ENCODE data around the gene MID2.
"Not testable (repeated sequence)": the region's sequence is repeated elsewhere in the genome, so short reads cannot be mapped to it uniquely, and the experiment has no call there.

Gene MID2, protein sequence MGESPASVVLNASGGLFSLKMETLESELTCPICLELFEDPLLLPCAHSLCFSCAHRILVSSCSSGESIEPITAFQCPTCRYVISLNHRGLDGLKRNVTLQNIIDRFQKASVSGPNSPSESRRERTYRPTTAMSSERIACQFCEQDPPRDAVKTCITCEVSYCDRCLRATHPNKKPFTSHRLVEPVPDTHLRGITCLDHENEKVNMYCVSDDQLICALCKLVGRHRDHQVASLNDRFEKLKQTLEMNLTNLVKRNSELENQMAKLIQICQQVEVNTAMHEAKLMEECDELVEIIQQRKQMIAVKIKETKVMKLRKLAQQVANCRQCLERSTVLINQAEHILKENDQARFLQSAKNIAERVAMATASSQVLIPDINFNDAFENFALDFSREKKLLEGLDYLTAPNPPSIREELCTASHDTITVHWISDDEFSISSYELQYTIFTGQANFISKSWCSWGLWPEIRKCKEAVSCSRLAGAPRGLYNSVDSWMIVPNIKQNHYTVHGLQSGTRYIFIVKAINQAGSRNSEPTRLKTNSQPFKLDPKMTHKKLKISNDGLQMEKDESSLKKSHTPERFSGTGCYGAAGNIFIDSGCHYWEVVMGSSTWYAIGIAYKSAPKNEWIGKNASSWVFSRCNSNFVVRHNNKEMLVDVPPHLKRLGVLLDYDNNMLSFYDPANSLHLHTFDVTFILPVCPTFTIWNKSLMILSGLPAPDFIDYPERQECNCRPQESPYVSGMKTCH

DNA sequence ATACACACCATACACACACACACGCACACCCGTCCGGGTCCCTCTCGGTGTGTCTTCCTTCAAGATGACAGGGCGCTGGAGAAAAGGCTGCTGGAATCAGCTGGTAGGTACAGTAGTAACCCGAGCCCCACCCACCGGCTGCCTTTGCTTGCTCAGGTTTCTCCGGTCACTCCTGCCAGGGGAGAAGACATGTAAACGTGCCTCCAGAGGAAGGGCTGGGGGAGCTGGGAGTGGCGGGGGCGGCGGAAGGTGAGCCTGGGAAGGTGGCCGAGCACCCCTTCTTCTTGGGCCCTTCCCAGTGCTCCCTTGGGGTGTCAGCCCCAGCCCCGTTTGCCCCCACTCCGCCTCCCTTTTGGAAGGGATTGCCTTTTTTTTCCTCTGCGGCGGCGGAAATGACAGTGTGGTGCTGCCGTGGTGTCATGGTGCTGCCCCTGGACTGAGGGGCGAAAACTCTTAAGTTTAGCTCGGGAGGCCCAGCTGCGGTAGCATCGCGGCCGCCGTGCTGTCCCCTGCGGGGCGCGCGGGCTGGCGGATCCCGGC is at the start of gene MID2:
Gene MID2 (plus strand): TSS at position 169 of the 540 bp plus-strand sequence. CDS start 561 bp downstream, outside the sequence.
- no peak for DNase-seq (ENCODE audit: low read depth)

DNA sequence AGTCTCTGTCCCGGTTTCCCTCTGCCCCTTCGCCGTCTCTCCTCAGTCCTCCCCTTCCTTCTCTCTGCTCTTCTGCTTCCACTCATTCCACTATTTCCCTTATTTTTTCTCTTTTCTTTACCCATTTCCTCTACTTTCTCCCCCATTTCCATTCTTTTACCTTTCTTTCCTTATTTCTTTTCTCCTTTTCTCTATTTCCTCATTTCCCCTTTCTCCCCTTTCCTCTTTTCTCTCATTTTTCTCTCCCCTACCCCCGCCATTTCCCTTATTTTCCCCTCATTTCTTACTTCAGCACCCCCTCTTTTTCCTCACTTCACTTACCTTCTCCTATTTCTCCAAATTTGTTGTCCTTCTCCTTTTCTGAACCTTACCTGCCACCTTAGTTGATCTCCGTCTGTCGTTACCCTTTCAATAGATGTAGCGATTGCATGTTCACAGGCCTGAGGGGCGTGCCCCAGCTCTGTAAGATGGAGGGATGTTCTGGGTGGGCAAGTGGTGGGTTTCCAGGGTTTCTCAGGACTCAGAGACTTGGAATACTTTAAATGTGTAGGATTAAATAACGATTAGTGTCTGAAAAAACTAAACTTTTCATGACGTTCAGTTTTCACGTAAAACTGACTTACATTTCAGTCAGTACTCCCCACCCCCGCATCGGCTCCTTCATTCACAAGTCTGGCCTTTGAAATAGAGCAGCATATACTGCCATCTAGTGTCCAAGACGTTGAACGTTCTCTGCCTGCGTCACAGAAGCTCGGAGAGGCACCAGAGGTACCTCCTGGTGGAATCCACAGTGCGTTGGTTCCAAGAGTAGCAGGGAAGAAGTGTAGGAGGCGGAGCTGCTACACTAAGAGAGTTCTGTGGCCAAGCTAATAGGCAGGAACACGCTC is 48.8 kb upstream of the MID2 start:
- peak; percentile 26 for DNase-seq (ENCODE audit: low read depth)

DNA sequence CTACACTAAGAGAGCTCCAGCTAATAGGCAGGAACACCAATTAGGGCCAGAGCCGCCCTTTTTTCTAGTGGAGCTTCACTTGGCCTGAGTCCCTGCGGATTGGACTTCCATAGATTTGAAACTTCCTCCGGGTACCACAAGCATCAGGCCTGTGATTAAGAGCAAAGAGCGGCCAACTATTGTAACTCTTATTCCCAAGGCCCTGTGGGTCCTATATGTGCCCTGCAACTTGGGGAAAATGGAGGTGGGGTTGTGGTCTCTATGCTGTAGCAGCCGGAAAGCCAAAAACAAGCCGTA is 48.2 kb upstream of the MID2 start, which contains the start of gene NCBP2L:
Gene NCBP2L (plus strand): TSS at position 198 of the 297 bp plus-strand sequence. CDS start 16,488 bp downstream, outside the sequence.
- DNase-seq (ENCODE audit: low read depth): no peak

DNA sequence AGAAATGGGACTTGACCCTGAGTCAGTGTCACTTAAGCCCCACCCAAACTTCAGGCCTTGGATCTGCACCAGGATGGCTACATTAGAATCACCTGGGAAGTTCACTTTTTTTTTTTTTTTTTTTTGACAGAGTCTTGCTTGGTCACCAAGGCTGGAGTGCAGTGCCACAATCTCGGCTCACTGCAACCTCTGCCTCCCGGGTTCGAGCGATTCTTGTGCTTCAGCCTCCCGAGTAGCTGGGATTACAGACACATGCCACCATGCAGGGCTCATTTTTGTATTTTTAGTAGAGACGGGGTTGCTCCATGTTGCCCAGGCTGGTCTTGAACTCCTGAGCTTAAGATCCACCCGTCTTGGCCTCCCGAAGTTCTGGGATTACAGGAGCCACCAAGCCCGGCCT is 45.1 kb upstream of the MID2 start:
- no peak for DNase-seq (ENCODE audit: low read depth)

DNA sequence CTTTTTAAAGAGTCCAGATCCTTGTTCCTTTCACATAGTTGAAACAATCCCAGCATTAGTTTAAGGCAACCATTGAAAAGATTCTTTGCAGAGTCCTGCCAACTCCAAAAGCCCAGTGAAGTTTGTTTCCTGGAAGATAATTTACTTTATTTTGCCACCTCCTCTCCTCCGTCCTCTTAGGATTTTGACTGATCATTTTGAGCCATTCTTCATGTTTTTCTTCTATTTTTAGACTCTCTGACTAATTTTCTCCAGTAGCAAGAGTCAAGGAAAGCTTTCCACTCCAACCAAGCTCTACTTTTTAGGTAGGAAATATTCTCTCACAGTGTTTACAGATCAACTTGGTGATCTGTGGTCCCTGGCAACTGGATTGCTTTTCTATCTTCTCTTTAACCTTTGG is 37.8 kb upstream of the MID2 start:
- DNase-seq (ENCODE audit: low read depth): no peak

DNA sequence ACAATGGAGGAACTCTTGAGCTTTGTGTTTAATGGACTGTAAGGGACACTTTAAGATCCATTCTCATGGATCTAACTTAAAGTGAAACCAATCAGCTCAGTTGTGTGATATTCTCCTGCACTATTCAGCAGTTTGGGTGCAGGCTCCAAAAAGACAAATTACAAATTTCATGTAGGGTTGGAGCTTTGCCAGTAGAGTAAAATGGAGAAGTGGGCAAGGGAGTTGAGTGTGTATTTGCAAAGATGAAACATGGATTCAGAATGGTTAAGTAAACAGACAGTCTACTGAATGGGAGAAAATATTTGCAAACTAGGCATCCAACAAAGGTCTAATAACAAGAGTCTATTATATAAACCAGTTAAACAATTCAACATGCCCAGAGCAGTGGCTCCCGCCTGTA is 21.2 kb upstream of the MID2 start:
- no peak for DNase-seq (ENCODE audit: low read depth)

DNA sequence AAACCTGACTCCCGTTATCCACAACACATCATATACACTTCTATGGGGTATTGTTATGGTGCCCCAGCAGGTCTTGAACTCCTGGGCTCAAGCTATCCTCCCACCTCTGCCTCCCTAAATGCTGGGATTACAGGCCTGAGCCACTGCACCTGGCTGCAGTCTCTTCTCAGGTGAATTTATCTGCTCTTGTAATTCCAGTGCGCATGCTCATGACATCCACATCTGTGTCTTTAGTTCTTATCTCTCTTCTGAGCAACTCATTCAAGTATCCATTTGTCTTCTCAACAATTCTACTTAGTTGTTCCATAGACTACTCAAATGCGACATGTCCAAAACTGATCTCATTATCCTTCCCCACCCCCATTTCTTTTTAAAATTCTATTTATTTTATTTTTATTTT is 20.5 kb upstream of the MID2 start:
- no peak for DNase-seq (ENCODE audit: low read depth)

DNA sequence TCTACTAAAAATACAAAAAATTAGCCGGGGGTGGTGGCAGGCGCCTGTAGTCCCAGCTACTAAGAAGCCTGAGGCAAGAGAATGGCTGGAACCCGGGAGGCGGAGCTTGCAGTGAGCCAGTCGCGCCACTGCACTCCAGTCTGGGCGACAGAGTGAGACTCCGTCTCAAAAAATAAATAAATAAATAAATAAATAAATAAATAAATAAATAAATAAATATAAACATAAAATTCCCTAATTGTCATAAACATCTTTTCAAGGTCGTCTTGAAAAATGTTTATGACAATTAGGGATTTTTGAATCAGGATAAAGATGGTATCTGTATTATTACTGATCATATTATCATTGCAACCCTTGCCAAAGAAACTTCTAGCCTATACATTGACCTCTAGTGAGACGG is 15.6 kb upstream of the MID2 start:
- DNase-seq (ENCODE audit: low read depth): not testable (repeated sequence)

DNA sequence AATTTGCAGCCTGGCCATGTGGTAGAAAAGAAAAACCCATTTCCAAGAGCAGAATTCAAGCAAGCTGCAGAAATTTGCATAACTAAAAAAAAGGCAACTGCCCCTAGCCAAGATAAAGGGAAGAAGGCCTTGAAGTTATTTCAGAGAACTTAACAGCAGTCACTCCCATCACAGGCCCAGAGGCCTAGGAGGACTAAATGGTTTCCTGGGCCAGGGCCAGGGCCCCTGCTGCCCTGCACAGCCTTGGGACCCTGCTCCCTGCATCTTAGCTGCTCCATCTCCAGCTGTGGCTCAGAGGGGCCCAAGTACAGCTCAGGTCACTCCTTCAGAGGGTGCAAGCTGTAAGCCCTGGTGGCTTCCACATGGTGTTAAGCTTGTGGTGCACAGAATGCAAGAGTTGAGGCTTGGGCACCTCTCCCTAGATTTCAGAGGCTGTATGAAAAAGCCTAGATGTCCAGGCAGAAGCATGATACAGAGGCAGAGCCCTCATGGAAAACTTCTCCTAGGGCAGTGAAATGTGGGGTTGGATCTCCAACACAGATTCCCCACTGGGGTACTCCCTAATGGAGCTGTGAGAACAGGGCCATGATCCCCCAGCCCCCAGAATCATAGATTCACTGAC is 6.7 kb upstream of the MID2 start:
- DNase-seq (ENCODE audit: low read depth): no peak

DNA sequence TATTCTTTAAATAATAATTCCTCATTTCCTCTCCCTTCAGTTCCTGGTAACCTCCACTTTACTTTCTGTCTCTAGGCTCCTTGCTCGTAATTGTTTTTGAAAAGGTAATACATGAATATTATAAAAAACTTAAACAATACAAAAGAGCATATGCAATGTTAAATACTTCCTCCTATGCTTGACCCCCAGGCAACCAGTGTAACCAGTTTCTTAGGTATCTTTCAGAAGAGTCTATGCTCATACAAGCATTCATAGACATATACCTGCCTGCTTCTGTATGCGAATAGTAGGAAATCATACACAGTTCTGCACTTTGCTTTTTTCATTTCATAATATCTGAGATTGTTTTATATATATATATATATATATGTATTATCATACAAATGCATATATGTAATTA is 2.6 kb upstream of the MID2 start:
- no peak for DNase-seq (ENCODE audit: low read depth)

DNA sequence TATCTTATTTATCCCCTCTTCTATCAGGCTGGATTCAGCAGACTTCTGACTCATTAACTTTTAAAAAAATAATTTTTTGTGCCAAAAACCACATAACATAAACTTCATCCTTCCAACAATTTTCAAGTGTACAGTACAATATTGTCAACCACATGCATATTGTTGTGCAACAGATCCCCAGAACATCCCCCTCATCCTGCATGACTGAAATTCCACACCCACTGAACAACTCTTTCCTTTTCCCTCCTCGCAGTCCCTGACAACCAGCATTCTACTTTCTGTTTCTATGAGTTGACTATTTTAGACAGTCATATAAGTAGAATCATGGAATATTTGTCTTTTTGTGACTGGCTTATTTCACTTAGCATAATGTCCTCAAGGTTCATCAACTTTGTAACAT is 2.2 kb upstream of the MID2 start:
- DNase-seq (ENCODE audit: low read depth): no peak

DNA sequence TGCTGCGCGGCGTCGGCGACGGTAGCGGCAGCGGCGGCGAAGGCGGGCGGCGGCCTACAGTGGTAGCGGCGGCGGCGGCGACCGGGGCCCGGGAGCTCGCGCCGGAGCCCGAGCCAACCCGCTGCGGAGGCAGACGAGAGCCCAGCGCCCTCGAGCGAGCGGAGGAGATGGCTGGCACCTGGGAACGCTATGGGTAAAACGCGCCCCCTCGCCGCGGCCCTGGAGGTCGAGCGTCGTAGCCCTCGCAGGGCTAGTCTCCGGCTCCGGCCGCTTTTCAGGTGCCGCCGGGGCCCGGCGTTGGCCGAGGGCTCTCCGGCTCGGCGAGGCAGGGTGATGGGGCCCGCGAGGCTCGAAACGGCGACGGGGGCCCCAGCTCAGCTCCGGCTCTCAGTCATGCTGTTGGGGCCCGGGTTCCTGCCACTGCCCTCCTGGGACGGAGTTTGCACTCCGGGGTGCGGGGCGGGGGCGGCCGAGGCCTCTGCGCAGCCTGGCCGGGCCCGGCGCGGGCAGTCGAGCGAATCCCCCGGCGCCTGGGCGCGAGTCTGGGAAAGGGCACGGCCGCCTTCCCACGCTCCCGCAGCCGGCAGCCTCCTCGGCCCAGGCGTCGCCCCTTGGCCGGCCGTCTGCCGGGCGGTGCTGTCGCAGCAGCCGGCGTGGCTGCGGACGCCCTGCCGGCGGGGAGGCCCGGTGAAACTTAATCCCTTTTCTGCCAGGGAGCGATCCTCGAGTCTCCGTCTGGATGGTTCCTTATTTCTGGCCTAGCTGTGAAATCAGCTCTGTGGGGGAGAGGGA is 768 bp downstream of the MID2 start:
- no peak for DNase-seq (ENCODE audit: low read depth)

DNA sequence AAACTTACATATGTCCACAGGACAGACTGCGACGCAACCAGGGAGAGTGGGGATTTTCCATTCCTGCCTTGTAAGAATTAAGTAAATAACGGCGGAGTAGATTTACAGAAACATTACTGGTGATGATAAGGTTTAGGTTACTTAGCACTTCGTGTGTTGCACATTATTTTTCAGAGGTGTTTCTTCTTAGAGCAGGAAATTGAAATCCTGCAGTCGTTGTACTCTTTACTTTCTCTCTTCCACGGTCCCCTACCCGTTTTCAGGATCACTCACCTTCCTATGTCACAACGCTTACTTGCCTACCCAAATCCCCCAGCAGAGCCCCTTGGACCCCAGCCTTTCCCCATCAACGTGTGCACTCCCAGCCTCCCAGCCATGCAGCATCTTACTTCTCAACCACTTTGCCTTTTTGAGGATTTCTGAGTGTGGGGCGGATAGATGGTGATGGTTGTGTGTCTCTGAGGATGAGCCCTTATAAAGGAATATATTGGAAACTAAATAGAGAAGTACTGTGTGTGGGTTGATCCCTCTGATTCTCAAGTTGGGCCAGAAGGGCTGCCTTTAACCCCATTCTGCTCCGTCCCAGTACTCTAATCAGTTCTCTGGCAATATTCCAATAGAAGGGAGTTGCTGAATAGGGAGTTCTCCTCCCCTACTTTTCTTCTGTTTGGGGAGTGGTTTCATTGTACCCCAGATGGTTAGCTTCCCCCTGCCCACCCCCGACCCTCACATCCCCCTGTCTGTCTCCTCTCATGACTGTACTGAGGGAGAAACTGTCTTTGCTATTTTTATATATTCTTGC is 1.6 kb downstream of the MID2 start:
- DNase-seq (ENCODE audit: low read depth): no peak

DNA sequence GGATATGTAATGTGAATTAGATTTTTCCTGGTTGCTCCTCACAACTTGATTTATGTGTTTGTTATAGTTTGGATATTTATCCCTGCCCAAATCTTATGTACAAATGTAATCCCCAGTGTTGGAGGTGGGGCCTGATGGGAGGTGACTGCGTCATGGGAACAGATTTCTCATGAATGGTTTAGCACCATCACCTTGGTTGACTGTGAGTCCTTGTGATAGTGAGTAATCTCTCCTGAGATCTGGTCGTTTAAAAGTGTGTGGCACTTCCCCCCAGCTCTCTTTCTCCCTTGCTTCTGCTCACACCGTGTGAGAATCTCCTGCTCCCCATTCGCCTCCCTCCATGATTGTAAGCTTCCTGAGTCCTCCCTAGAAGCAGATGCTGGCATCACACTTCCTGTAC is 2.2 kb downstream of the MID2 start:
- no peak for DNase-seq (ENCODE audit: low read depth)

DNA sequence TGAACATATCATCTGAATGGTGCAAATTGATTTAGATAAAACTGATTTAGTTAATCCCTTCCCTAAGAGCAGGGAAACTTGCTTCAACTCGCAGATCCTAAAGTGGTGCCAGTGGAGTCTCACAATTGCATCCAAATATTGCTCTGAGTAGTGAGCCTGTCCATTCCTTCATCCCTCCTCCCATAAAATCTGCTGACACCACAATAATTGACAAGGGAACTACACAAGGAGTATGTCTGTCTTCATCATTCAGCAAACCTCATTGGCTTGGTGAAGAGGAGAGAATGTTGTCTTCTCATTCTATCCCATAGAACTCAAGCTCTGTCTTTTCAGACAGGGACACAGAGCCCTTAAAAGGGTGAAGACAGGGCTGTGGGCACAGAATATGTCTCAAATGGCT is 4.2 kb downstream of the MID2 start:
- no peak for DNase-seq (ENCODE audit: low read depth)

DNA sequence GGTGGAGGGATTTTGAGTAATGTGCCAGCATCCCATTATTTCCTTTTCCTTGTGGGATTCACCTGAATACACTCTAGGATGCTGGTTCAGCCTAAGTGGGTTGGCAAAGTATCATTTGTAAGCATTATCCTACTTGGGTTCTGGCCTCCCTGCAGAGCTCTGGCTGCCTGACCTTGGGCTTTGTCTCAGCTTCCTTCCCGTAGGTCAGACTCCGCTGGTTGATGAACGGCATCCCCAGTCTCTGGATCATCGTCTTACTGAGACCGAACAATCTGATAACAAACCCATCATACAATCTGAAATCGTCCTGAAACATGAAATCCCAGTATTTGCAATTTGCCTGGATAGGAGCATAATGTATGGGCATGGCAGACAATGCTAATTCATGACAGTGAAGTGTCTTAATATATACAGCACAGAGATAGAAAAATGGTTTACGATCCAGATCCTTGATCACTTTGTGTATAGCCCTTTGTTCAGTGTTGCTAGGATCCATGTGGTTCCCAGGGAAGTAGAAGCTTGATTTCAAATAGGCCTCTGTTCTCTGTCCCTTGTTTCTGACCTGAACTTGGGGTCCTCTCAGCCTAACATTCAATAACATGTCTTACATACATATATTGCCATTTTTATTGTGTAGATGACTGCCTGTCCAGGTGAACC is 5.5 kb downstream of the MID2 start:
- DNase-seq (ENCODE audit: low read depth): no peak

DNA sequence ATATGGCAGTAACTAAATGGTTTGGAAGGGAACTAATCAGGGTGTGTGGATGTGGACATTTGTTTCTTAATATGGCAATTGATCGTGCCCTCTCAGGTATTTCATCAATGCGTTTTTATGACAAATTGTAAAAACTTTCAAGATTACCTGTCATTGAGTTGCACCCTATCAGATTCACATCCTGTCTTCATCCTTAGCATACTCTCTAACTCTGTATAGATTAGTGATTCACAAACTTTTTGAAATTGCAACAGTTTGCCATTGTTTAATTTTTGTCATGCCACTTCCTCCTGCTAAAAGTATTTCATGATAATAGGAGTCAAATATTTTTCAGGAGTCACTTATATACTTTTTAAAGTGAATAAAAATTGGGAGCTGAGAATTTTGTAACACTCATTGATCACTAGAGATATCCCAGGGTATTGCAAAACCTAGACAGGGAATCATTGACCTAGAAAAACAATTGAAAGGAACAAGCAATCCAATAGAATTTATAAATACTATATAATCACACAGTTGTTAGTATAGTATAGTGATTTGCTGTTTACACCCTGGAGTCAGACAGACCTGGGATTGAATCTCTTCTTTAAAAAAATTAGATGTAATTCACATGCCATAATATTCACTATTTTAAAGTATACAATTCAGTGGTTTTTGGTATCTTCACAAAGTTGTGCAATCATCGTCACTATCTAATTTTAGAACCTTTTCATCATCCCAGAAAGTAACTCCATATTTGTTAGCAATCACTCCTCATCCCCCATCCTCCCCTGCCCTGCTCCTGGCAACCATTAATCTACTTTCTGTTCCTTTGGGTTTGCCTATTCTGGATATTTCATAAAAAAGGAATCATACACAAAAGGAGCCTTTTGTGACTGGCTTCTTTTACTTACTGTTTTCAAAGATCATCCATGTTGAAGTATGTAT is 8.9 kb downstream of the MID2 start:
- DNase-seq (ENCODE audit: low read depth): no peak

DNA sequence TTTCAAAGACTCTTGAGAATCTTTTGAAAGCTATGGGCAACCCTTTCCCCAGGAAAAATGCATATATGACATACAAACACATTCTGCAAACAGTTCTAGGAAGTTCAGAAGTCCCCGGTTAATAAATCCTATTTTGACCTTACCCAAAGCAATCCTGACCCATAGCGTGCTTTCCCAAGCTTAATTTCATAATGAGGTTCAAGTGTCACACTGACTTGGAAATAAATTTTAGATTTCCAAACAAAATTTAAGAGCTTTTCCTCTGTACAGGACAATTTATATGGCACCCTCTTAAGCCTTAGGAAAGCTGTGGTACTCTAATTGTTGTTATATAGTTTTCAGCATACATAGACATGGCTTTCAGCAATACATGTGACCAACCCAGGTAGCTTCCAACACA is 11.3 kb downstream of the MID2 start:
- DNase-seq (ENCODE audit: low read depth): no peak

DNA sequence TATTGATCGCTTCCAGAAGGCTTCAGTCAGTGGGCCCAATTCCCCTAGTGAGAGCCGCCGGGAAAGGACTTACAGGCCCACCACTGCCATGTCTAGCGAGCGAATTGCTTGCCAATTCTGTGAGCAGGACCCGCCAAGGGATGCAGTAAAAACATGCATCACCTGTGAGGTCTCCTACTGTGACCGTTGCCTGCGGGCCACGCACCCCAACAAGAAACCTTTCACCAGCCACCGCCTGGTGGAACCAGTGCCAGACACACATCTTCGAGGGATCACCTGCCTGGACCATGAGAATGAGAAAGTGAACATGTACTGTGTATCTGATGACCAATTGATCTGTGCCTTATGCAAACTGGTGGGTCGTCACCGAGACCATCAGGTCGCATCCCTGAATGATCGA is 15.3 kb downstream of the MID2 start:
- no peak for DNase-seq (ENCODE audit: low read depth)
